Retinal pigment epithelial cell (primary cell): ENCODE measurements around the gene CDC16.

Experiments used
- DNase-seq: peaks from one replicate; pipeline ENCODE4 v3.0.0-alpha.2; 2010; ENCODE audit warnings: low read depth
- H3K4me3 ChIP-seq: 2 replicates; pipeline ENCODE4 v1.5.1; 2011; ENCODE audit warnings: mild to moderate bottlenecking, low read length, control low read depth, moderate library complexity
- TF ChIP-seq, protein P1 (sequence below): conservative IDR thresholded peaks from 2 replicates; pipeline ENCODE4 v1.5.1; 2011; ENCODE audit warnings: low read depth, low read length, control low read depth, inconsistent platforms

The CDC16 gene

DNA sequence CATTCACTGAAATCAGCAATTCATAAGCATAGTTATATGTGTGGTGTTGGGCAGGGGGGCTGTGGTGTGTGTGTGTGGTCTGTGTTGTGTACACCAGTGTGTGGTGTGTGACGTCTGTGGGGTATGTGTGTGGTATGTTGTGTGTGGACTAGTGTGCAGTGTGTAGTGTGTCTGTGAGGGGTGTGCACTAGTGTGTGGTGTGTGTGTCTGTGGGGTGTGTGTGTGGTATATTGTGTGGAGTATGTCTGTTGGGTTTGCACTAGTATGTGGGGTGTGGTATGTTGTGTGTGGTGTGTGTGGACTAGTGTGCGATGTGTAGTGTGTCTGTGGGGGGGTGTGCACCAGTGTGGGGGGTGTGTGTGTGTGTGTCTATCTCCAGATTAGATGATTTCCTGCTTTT lies 7.2 kb upstream of the CDC16 start:
- DNase-seq = no peak
- no peak overlapping the region for H3K4me3 ChIP-seq
- TF ChIP-seq, protein P1, sequence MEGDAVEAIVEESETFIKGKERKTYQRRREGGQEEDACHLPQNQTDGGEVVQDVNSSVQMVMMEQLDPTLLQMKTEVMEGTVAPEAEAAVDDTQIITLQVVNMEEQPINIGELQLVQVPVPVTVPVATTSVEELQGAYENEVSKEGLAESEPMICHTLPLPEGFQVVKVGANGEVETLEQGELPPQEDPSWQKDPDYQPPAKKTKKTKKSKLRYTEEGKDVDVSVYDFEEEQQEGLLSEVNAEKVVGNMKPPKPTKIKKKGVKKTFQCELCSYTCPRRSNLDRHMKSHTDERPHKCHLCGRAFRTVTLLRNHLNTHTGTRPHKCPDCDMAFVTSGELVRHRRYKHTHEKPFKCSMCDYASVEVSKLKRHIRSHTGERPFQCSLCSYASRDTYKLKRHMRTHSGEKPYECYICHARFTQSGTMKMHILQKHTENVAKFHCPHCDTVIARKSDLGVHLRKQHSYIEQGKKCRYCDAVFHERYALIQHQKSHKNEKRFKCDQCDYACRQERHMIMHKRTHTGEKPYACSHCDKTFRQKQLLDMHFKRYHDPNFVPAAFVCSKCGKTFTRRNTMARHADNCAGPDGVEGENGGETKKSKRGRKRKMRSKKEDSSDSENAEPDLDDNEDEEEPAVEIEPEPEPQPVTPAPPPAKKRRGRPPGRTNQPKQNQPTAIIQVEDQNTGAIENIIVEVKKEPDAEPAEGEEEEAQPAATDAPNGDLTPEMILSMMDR = no peak

DNA sequence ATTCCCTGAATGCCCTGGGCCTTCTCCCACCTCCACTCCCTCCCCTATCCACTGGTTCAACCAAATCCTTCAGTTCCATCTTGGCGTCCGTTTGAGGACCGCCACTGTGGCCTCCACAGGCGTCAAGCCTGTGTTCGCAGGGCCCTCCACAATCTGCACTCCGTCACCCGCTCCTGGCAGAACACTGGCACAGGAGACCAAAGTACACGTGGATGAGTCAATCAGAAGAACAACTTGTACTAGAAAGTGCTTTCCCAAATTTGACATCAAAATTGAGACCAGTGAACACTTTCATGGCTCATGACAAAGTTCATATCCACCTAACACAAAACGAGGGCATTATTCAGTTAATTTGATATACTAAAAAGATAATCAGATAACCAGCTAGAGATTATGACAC lies 6.5 kb upstream of the CDC16 start:
- H3K4me3 ChIP-seq = no peak overlapping the region
- TF ChIP-seq, protein P1 = no peak
- DNase-seq = no peak

DNA sequence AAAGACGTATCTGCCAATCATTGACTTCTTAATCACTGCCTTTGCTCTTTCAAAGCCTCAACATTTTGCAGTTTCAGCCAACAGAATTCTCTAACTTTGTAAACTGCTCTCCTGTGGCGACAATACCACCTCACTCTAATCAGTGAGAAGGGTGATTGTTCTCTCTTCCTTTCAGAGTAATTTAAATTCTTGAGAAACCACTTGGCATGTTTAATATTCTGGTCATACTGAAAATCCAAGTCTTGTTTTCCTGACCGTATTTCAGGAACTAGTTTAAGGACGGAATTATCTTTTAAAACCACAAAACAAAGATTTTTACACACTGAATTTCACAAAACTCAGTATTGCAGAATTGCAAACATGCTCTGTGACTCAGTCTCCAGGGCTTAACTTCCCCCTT lies 5.2 kb upstream of the CDC16 start:
- H3K4me3 ChIP-seq = no peak overlapping the region
- DNase-seq = no peak
- TF ChIP-seq, protein P1 = no peak

DNA sequence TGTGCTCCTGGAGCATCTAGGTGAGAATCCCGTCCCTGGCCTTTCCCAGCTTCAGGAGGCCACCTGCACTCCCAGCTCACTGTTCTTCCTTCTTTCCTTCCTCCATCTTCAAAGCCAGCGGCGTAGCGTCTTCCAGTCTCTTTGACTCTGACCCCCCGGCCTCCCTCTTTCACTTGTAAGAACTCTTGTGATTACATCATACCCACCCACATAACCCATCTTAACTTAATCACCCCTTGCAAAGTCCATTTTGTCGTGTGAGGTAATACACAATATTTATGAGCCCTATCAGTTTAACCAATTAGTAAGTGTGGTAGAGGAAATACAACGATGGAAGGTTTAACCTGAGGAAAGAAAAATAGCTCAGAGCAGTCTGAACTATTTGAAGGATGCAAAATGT lies 4.6 kb upstream of the CDC16 start:
- TF ChIP-seq, protein P1 = no peak
- DNase-seq = no peak
- no peak overlapping the region for H3K4me3 ChIP-seq

DNA sequence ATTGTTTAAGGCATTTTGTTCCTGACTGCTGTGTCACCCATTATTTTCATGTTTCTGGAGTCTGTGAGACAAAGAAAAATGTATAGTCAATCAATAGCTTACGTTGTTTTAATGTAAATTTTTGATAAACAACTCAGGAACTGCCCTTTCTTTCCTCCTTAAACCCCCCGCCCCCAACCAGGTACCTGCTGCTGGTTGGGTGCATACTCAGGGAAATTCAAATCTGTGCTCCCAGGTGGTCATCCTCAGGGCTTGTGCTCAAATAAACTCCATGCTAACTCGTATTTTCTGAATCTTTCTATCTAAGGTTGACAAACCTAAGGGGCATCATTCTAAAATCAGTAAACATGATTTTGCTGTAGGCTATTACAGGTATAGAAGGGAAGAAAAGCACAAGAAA lies 4.1 kb upstream of the CDC16 start:
- no peak for DNase-seq

DNA sequence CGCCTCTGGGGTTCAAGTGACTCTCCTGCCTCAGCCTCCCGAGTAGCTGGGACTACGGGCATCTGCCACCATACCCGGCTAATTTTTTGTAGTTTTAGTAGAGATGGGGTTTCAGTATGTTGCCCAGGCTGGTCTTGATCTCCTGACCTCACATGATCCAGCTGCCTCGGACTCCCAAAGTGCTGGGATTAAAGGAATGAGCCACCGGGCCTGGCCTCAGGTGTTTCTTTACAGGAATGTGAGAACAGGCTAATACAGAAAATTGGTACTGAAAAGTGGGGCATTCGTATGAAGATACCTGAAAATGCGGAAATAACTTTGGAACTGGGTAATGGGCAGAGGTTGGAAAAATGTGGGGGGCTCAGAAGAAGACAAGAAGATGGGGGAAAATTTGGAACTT lies 2.8 kb upstream of the CDC16 start:
- no peak overlapping the region for H3K4me3 ChIP-seq
- TF ChIP-seq, protein P1 = no peak
- no peak for DNase-seq

More for the DNA sequence above, 4.1 kb upstream of the CDC16 start:
- H3K4me3 ChIP-seq = no peak overlapping the region
- TF ChIP-seq, protein P1 = no peak

DNA sequence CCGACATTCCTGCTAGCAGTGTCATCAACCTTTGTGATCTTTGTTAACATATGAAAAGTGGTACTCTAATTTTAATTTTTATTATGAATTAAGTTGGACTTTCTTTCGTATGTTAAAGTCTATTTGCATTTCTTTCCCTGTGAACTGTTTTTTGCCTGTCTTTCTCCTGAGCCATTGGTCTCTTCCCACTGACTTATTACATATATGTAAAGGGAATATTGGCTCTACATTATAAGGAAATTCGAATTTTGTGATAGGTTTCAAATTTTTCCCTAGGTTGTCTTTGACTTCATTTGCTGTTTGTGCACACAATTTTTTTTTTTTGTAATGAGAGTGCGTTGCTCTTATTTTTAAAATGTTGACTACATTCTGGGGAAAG lies 442 bp upstream of the CDC16 start:
- peak overlapping the region; percentile 52 for H3K4me3 ChIP-seq
- no peak for DNase-seq
- TF ChIP-seq, protein P1 = no peak
